A549 (cell line): ENCODE results near the gene EXOC4.
A peak's percentile ranks its signal among the peaks of the same experiment; 100 is the strongest.

Source experiments
- EP300 ChIP-seq, 2 experiments: fragments of >200 bp; sonication (Bioruptor Twin); formaldehyde crosslinking; IDR thresholded peaks; 2 replicates in 1 of 2; 3 replicates in 1 of 2; pipeline ENCODE4 v1.6.1; 2016 to 2017
- MAFK ChIP-seq: fragments of 450-650 bp; IDR thresholded peaks from 2 replicates; pipeline ENCODE4 v1.6.1; 2014; ENCODE audit not compliant: partially characterized antibody
- MYC ChIP-seq: IDR thresholded peaks from 2 replicates; pipeline ENCODE4 v1.6.1; 2012; ENCODE audit warnings: mild to moderate bottlenecking, inconsistent platforms, low read length, improper control_type of control experiment, borderline replicate concordance
- NFE2L2 ChIP-seq: fragments of 150-350 bp; conservative IDR thresholded peaks from 2 replicates; pipeline ENCODE4 v1.6.1; 2014; ENCODE audit warnings: low read length
- PHF8 ChIP-seq: fragments of 200-600 bp; sonication (generic); IDR thresholded peaks from 2 replicates; pipeline ENCODE4 v1.6.1; 2016; ENCODE audit warnings: low read depth, mild to moderate bottlenecking, antibody characterized with exemption, moderate library complexity, borderline replicate concordance
- POLR2A ChIP-seq: IDR thresholded peaks from 2 replicates; pipeline ENCODE4 v1.6.1; 2012; ENCODE audit warnings: mild to moderate bottlenecking, low read length
- RFX5 ChIP-seq: fragments of 450-650 bp; IDR thresholded peaks from 2 replicates; pipeline ENCODE4 v1.7.1; 2014; ENCODE audit warnings: antibody characterized with exemption, mild to moderate bottlenecking, moderate library complexity
- TF ChIP-seq, protein P1 (sequence below): fragments of >200 bp; sonication (Bioruptor Twin); formaldehyde crosslinking; IDR thresholded peaks from 3 replicates; pipeline ENCODE4 v1.5.1; 2016
- TF ChIP-seq, protein P2 (sequence below): fragments of 450-650 bp; IDR thresholded peaks from 2 replicates; pipeline ENCODE4 v1.6.1; 2014; ENCODE audit warnings: antibody characterized with exemption

- TF ChIP-seq MAFK = no peak
- no peak for TF ChIP-seq RFX5
- no peak for TF ChIP-seq EP300 (IDR thresholded peaks at IDR 0.05)
- TF ChIP-seq POLR2A = no peak
- TF ChIP-seq MYC = no peak
- no peak for TF ChIP-seq NFE2L2
- TF ChIP-seq, protein P1, sequence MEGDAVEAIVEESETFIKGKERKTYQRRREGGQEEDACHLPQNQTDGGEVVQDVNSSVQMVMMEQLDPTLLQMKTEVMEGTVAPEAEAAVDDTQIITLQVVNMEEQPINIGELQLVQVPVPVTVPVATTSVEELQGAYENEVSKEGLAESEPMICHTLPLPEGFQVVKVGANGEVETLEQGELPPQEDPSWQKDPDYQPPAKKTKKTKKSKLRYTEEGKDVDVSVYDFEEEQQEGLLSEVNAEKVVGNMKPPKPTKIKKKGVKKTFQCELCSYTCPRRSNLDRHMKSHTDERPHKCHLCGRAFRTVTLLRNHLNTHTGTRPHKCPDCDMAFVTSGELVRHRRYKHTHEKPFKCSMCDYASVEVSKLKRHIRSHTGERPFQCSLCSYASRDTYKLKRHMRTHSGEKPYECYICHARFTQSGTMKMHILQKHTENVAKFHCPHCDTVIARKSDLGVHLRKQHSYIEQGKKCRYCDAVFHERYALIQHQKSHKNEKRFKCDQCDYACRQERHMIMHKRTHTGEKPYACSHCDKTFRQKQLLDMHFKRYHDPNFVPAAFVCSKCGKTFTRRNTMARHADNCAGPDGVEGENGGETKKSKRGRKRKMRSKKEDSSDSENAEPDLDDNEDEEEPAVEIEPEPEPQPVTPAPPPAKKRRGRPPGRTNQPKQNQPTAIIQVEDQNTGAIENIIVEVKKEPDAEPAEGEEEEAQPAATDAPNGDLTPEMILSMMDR = peak; percentile 98
- TF ChIP-seq, protein P2, sequence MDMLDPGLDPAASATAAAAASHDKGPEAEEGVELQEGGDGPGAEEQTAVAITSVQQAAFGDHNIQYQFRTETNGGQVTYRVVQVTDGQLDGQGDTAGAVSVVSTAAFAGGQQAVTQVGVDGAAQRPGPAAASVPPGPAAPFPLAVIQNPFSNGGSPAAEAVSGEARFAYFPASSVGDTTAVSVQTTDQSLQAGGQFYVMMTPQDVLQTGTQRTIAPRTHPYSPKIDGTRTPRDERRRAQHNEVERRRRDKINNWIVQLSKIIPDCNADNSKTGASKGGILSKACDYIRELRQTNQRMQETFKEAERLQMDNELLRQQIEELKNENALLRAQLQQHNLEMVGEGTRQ = no peak
- no peak for TF ChIP-seq PHF8
Measured at GRCh38 chr7:134016223-134016941, 763.5 kb downstream of the EXOC4 start.
